Activated CD8-positive, alpha-beta memory T cell treated with anti-CD3 and anti-CD28 coated beads for 36 hours (primary cell): Measurements from ENCODE around the gene TBRG1. TPM values are rescaled to one million over a fixed set of nuclear protein-coding genes. Genes with fewer than 3 reads are reported as not detected.
"Not testable (repeated sequence)": the region's sequence is repeated elsewhere in the genome, so short reads cannot be mapped to it uniquely, and the experiment has no call there.

Experiments
- CTCF ChIA-PET: fragments of 350-600 bp; sonication (Branson Sonifier 250); formaldehyde crosslinking; loops from one replicate; lab custom pipeline; 2021; ENCODE audit warnings: antibody characterized with exemption; lab: Charles Lee
- POLR2A ChIA-PET: fragments of 350-600 bp; sonication (Branson Sonifier 250); formaldehyde crosslinking; loops from one replicate; lab custom pipeline; 2021; ENCODE audit warnings: antibody characterized with exemption; lab: Charles Lee
- total RNA-seq, 2 experiments: library from RNA; stranded (reverse); gene quantifications; one replicate each; pipeline ENCODE4 v1.2.3, GENCODE V29; 2021

TBRG1 gene
- total RNA-seq = 10 to 100 TPM; 40.6 to 40.7 TPM

- CTCF ChIA-PET = interaction anchor here (0.8 to 1.9 kb wide), 5 partner anchors 11 to 214 kb away, joined by 3 to 7 read pairs (median 5); partner anchors contain the start of gene PANX3
- POLR2A ChIA-PET = interaction anchor here (0.6 to 1.2 kb wide), 5 partner anchors 8 to 950 kb away, joined by 3 to 5 read pairs (median 4); partner anchors contain the start of genes MSANTD2, SIAE and SPA17
Measured at GRCh38 chr11:124622531-124623451, at the start of gene TBRG1. TSS of gene TBRG1 (plus strand) at chr11:124622864. CDS start at chr11:124623084, 220 bp downstream.

- CTCF ChIA-PET = no interaction called here
- POLR2A ChIA-PET = no interaction called here
Measured at GRCh38 chr11:124577716-124578427, 44.8 kb upstream of the TBRG1 start.

- CTCF ChIA-PET = no interaction called here
Measured at GRCh38 chr11:124578761-124579160, 43.9 kb upstream of the TBRG1 start.

GRCh38 chr11:124581817-124582216 lies 40.8 kb upstream of the TBRG1 start:
- ChIA-PET CTCF (no interaction called here), POLR2A (no interaction called here)

More at GRCh38 chr11:124578761-124579160, 43.9 kb upstream of the TBRG1 start:
- POLR2A ChIA-PET = no interaction called here

GRCh38 chr11:124582565-124582964 lies 40.1 kb upstream of the TBRG1 start:
- ChIA-PET POLR2A (no interaction called here), CTCF (no interaction called here)

- POLR2A ChIA-PET = no interaction called here
- CTCF ChIA-PET = interaction anchor here (0.7 kb wide), 1 partner anchor 512 kb away, joined by 3 read pairs; no protein-coding TSS in a partner anchor
Measured at GRCh38 chr11:124583781-124584180, 38.9 kb upstream of the TBRG1 start.

GRCh38 chr11:124584681-124585372 lies 37.8 kb upstream of the TBRG1 start:
- ChIA-PET POLR2A (no interaction called here), CTCF (interaction anchor here (1.2 kb wide), 1 partner anchor 169 kb away, joined by 5 read pairs; no protein-coding TSS in a partner anchor)

GRCh38 chr11:124586238-124586860 lies 36.3 kb upstream of the TBRG1 start:
- ChIA-PET POLR2A (no interaction called here), CTCF (no interaction called here)

GRCh38 chr11:124591430-124591829 lies 31.2 kb upstream of the TBRG1 start:
- ChIA-PET POLR2A (no interaction called here), CTCF (no interaction called here)

- POLR2A ChIA-PET = no interaction called here
- CTCF ChIA-PET = no interaction called here
Measured at GRCh38 chr11:124592627-124593026, 30.0 kb upstream of the TBRG1 start.

- ChIA-PET CTCF (no interaction called here), POLR2A (no interaction called here)
Measured at GRCh38 chr11:124595302-124595701, 27.4 kb upstream of the TBRG1 start.

- POLR2A ChIA-PET = no interaction called here
- CTCF ChIA-PET = no interaction called here
Measured at GRCh38 chr11:124597626-124598025, 25.0 kb upstream of the TBRG1 start.

GRCh38 chr11:124600621-124601320 lies 21.9 kb upstream of the TBRG1 start:
- CTCF ChIA-PET = interaction anchor here (0.5 kb wide), 1 partner anchor 163 kb away, joined by 3 read pairs; no protein-coding TSS in a partner anchor
- POLR2A ChIA-PET = no interaction called here

GRCh38 chr11:124602193-124602592 lies 20.5 kb upstream of the TBRG1 start:
- ChIA-PET CTCF (no interaction called here), POLR2A (no interaction called here)

GRCh38 chr11:124602723-124603122 lies 19.9 kb upstream of the TBRG1 start:
- POLR2A ChIA-PET, CTCF ChIA-PET: not testable (repeated sequence)

GRCh38 chr11:124605719-124606118 lies 16.9 kb upstream of the TBRG1 start:
- CTCF ChIA-PET = interaction anchor here (0.5 kb wide), 1 partner anchor 16 kb away, joined by 3 read pairs; no protein-coding TSS in a partner anchor
- POLR2A ChIA-PET = no interaction called here

GRCh38 chr11:124608147-124608546 lies 14.5 kb upstream of the TBRG1 start:
- POLR2A ChIA-PET = interaction anchor here (0.6 kb wide), 1 partner anchor 312 kb away, joined by 7 read pairs; no protein-coding TSS in a partner anchor

GRCh38 chr11:124610295-124610694 lies 12.4 kb upstream of the TBRG1 start:
- CTCF ChIA-PET = no interaction called here

More at GRCh38 chr11:124608147-124608546, 14.5 kb upstream of the TBRG1 start:
- CTCF ChIA-PET = no interaction called here

More at GRCh38 chr11:124610295-124610694, 12.4 kb upstream of the TBRG1 start:
- POLR2A ChIA-PET = no interaction called here
